ENCODE measurements around the gene CD3E. TPM values are rescaled to one million over a fixed set of nuclear protein-coding genes. Genes with fewer than 3 reads are reported as not detected.

The CD3E gene
- total RNA-seq, 4 donors from 2014 or later: 0.48 to 2.4 TPM; not detected in 2

Small RNA genes lying within 50 kb of the gene (small RNA-seq; reads per million reads assigned to genes)
- not detected for gene AP001582.1

Other genes with a start within 250 kb of the CD3E start
- gene TMPRSS4, start 227.7 kb upstream of the CD3E start, total RNA-seq: 1 to 10 TPM in 1 of 4 donors, under 1 TPM in 1, not detected in 2; 0.88 to 5.5 TPM
- gene SMIM35, start 217.8 kb upstream of the CD3E start, total RNA-seq: not detected
- 1 to 10 TPM; 1.8 to 7.3 (median 2.5) TPM for gene SCN4B, start 151.9 kb upstream of the CD3E start, total RNA-seq
- 1 to 10 TPM in 1 of 4 donors, under 1 TPM in 1, not detected in 2; 0.37 to 9.3 TPM for gene SCN2B, start 128.1 kb upstream of the CD3E start, total RNA-seq
- gene JAML, start 79.7 kb upstream of the CD3E start, total RNA-seq: 1 to 10 TPM; 1.2 to 9.1 (median 5.6) TPM
- gene MPZL3, start 52.4 kb upstream of the CD3E start, total RNA-seq: 1 to 10 TPM in 3 of 4 donors, under 1 TPM in 1; 0.26 to 8.3 (median 3.3) TPM
- gene MPZL2, start 40.4 kb upstream of the CD3E start, total RNA-seq: 100 to 1,000 TPM in 1 of 4 donors, 10 to 100 TPM in 3; 40.9 to 191 (median 73.9) TPM
- gene CD3D, start 38.0 kb downstream of the CD3E start, total RNA-seq: 1 to 10 TPM in 1 of 4 donors, not detected in 3; 1.7 TPM
- gene CD3G, start 39.6 kb downstream of the CD3E start, total RNA-seq: 1 to 10 TPM in 1 of 4 donors, under 1 TPM in 1, not detected in 2; 0.34 to 6.2 TPM
- 10 to 100 TPM; 31.0 to 41.2 (median 33.3) TPM for gene UBE4A, start 54.9 kb downstream of the CD3E start, total RNA-seq
- 100 to 1,000 TPM in 3 of 4 donors, 10 to 100 TPM in 1; 36.4 to 274 (median 152) TPM for gene ATP5MG, start 96.9 kb downstream of the CD3E start, total RNA-seq
- 100 to 1,000 TPM in 1 of 4 donors, 10 to 100 TPM in 3; 41.0 to 142 (median 73.9) TPM for gene KMT2A, start 131.8 kb downstream of the CD3E start, total RNA-seq
- gene TTC36, start 222.7 kb downstream of the CD3E start, total RNA-seq: 1 to 10 TPM in 1 of 4 donors, not detected in 3; 1.8 TPM
- 10 to 100 TPM in 3 of 4 donors, 1 to 10 TPM in 1; 6.1 to 26.8 (median 15.8) TPM for gene TMEM25, start 226.5 kb downstream of the CD3E start, total RNA-seq

Measured in uterus (tissue), 4 donors.